ENCODE results near the gene MDFIC. TPM values are rescaled to one million over a fixed set of nuclear protein-coding genes. Genes with fewer than 3 reads are reported as not detected.

Gene MDFIC
- total and polyA plus RNA-seq, 12 donors, result 7.6 to 55.7 (median 33.6) TPM

DNA sequence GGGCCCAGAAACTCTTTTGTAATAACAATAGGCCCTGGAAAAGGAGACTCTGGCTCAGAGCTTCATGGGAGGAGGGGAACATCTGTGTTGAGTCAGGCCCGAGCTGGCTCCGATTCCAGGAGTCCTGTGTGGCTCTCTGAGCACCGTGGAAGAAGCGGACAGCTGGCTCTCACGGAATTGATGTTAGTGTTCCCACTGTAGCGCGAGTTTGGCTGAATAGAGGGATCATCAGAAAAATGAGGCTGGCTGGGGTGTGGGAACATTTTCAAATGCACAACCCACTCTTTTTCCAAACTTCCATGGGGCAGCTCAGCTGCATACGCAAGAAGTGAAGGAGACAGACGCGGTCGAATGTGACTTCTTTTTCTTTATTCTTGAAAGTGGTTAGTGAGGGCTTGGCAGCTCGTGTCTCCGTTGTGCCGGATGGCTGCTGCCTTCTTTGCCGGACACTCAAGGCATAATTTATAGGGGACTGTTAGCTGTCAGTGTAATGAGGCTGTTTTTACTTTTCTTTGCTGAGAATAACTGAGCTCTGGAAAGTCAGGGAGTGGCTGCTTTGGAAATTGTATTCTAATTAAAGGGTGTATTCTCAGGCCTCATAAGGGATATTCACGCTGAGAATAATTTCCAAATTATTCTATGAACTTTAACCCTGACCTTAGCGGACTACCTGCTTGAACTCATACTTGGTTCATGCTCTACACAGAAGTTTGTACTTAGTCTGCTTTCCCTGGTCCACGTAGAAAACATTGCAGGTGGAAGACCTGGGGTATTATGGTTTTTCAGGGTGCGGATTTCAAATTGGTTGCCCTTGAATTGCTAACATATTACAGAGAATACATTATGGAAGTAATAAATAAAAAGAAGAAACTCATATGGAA, 23.1 kb downstream of the MDFIC start:
- H3K9me3 ChIP-seq, result no peaks in the 10 kb centered on the region
- H3K4me1 ChIP-seq, result peaks cover 0 to 58% (median 12%) of the 10 kb centered on the region in 9 donors
- intact Hi-C loops (cut with DNase I), result no loop called here
- peak; percentile 89 to 98 (median 92) for ATAC-seq
- 60 to 69% methylated on average over 19 of the region's 19 CpGs for WGBS, 2 donors
- peak overlapping the region in 6 of 10 donors; percentile 10 to 37 (median 26) for H3K4me3 ChIP-seq
- H3K36me3 ChIP-seq, result peaks cover 0 to 28% (median 5%) of the 10 kb centered on the region in 9 donors
- TF ChIP-seq, protein P1, sequence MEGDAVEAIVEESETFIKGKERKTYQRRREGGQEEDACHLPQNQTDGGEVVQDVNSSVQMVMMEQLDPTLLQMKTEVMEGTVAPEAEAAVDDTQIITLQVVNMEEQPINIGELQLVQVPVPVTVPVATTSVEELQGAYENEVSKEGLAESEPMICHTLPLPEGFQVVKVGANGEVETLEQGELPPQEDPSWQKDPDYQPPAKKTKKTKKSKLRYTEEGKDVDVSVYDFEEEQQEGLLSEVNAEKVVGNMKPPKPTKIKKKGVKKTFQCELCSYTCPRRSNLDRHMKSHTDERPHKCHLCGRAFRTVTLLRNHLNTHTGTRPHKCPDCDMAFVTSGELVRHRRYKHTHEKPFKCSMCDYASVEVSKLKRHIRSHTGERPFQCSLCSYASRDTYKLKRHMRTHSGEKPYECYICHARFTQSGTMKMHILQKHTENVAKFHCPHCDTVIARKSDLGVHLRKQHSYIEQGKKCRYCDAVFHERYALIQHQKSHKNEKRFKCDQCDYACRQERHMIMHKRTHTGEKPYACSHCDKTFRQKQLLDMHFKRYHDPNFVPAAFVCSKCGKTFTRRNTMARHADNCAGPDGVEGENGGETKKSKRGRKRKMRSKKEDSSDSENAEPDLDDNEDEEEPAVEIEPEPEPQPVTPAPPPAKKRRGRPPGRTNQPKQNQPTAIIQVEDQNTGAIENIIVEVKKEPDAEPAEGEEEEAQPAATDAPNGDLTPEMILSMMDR (IDR thresholded peaks at IDR 0.05), result no peak
- no peaks in the 10 kb centered on the region for H3K27me3 ChIP-seq
- H3K27ac ChIP-seq, result peak overlapping the region in 7 of 10 donors; percentile 23 to 72 (median 61)
- DNase-seq, result peak; percentile 64 to 76

DNA sequence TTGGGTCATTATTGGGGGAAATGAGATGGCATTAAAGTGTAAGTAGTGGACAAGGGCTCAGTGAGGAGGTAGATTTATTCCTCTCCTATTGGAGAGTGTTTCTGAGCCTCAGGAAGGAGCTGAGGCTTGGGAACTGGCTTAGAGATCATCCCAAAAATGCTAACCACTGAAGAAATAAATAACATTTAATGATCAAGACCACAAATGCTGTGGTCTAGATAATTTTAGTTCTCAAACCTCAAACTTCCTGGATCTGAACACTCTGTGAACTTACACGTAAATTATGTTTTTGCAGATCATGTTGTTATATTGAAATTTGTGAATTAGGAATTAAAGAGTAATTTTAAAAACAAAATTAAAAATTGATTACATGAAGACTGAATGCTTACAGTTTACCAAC, 27.3 kb downstream of the MDFIC start:
- Histone ChIP-seq H3K27ac (no peak overlapping the region), H3K4me1 (peaks cover 0 to 28% (median 8%) of the 10 kb centered on the region in 9 donors), H3K36me3 (peaks cover 0 to 12% (median 0%) of the 10 kb centered on the region in 9 donors), H3K4me3 (no peak overlapping the region), H3K9me3 (no peaks in the 10 kb centered on the region), H3K27me3 (no peaks in the 10 kb centered on the region)
- 90 to 96% methylated on average over 1 of the region's 1 CpG for WGBS, 2 donors
- DNase-seq, result no peak
- TF ChIP-seq, protein P1 (IDR thresholded peaks at IDR 0.05), result no peak
- intact Hi-C loops (cut with DNase I), result no loop called here
- no peak for ATAC-seq

DNA sequence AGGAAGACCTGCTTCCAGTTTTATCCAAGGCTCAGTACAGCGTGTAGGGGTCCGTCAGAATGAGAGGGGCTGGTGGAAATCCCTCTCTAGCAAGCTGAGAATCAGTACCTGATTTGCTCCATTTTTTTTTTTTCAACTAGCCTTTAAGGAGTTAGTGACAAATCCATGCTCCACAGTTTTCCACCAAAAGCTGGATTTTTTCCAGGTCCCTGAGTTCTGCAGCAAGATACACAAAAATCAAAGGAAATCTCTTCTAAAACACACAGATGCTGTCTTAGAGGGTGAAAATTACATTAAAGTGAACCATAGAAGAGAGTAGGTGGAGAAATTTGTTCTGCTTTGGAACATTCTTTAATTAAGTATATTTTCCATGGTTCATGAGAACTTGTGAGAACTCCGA, 30.4 kb downstream of the MDFIC start:
- no peaks in the 10 kb centered on the region for H3K27me3 ChIP-seq
- peaks cover 0 to 10% (median 0%) of the 10 kb centered on the region in 9 donors for H3K36me3 ChIP-seq
- 80 to 85% methylated on average over 3 of the region's 3 CpGs for WGBS, 2 donors
- DNase-seq (no peak), ATAC-seq (peak in 2 of 8 donors; percentile 11 to 21)
- H3K4me3 ChIP-seq, result no peak overlapping the region
- no peak overlapping the region for H3K27ac ChIP-seq
- H3K9me3 ChIP-seq, result no peaks in the 10 kb centered on the region
- H3K4me1 ChIP-seq, result peaks cover 0 to 30% (median 5%) of the 10 kb centered on the region in 9 donors
- intact Hi-C loops (cut with DNase I), result no loop called here
- TF ChIP-seq, protein P1 (IDR thresholded peaks at IDR 0.05), result no peak

DNA sequence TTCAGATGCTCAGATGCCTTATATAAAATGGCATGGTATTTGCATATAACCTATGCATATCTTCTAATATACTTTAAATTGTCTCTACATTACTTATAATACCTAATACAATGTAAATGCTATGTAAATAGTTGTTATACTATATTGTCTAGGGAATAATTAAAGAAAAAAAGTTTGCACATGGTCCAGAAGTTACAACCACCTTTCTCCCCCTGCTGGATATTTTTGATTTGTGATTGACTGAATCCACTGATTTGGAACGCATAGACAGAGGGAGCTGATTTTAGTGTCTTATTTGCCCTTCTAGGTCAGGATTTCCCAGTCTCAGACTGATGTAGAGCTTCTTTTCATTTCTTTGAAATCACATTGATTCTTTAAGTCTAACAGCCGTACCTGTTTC, 31.8 kb downstream of the MDFIC start:
- H3K36me3 ChIP-seq, result peaks cover 0 to 7% (median 0%) of the 10 kb centered on the region in 9 donors
- H3K9me3 ChIP-seq, result no peaks in the 10 kb centered on the region
- no peak overlapping the region for H3K27ac ChIP-seq
- ATAC-seq (no peak), DNase-seq (no peak)
- H3K27me3 ChIP-seq, result no peaks in the 10 kb centered on the region
- peaks cover 0 to 37% (median 5%) of the 10 kb centered on the region in 9 donors for H3K4me1 ChIP-seq
- WGBS, 2 donors, result 94 to 95% methylated on average over 2 of the region's 2 CpGs
- intact Hi-C loops (cut with DNase I), result no loop called here
- TF ChIP-seq, protein P1 (IDR thresholded peaks at IDR 0.05), result no peak
- no peak overlapping the region for H3K4me3 ChIP-seq
